Trophoblast cell (in vitro differentiated cells and primary cell): ENCODE data around the gene P2RX7.
"Not testable (repeated sequence)": the region's sequence is repeated elsewhere in the genome, so short reads cannot be mapped to it uniquely, and the experiment has no call there.

Experiments
- DNase-seq, 2 donors: peaks; one replicate each; pipeline ENCODE4 v3.0.0-alpha.2; 2016
- H2AFZ ChIP-seq: 2 replicates; pipeline ENCODE4 v1.6.1; 2013; ENCODE audit warnings: low read length, moderate library complexity, mild to moderate bottlenecking; ENCODE audit not compliant: insufficient read depth, poor library complexity
- H2AK5ac ChIP-seq: 2 replicates; pipeline ENCODE4 v1.6.1; 2013; ENCODE audit warnings: mild to moderate bottlenecking, low read length
- H2BK120ac ChIP-seq: 2 replicates; pipeline ENCODE4 v1.6.1; 2013; ENCODE audit warnings: low read length, mild to moderate bottlenecking, moderate library complexity; ENCODE audit not compliant: insufficient read depth, poor library complexity
- H2BK12ac ChIP-seq: 2 replicates; pipeline ENCODE4 v1.6.1; 2013; ENCODE audit warnings: mild to moderate bottlenecking, low read length, moderate library complexity
- H2BK5ac ChIP-seq: 2 replicates; pipeline ENCODE4 v1.6.1; 2013; ENCODE audit warnings: low read length, low read depth, moderate library complexity, mild to moderate bottlenecking; ENCODE audit not compliant: poor library complexity
- H3K14ac ChIP-seq: 2 replicates; pipeline ENCODE4 v1.6.1; 2013; ENCODE audit warnings: mild to moderate bottlenecking, low read length
- H3K18ac ChIP-seq: 2 replicates; pipeline ENCODE4 v1.6.1; 2013; ENCODE audit warnings: mild to moderate bottlenecking, low read length
- H3K23ac ChIP-seq: 2 replicates; pipeline ENCODE4 v1.6.1; 2013; ENCODE audit warnings: low read length
- H3K27ac ChIP-seq: 2 replicates; pipeline ENCODE4 v1.5.1; 2013; ENCODE audit warnings: low read depth, mild to moderate bottlenecking, inconsistent platforms, low read length, moderate library complexity
- H3K27me3 ChIP-seq: 2 replicates; pipeline ENCODE4 v1.6.1; 2013; ENCODE audit warnings: inconsistent platforms, mild to moderate bottlenecking, low read length, moderate library complexity; ENCODE audit not compliant: insufficient read depth
- H3K36me3 ChIP-seq, 2 experiments: 1 replicate in 1 of 2; 2 replicates in 1 of 2; pipeline ENCODE4 v1.6.1; 2013; ENCODE audit warnings: low read length in 2 of 2, mild to moderate bottlenecking in 2 of 2, moderate library complexity in 1 of 2; ENCODE audit not compliant: insufficient read depth in 2 of 2, control insufficient read depth in 1 of 2
- H3K4ac ChIP-seq: 2 replicates; pipeline ENCODE4 v1.6.1; 2013; ENCODE audit warnings: low read depth, mild to moderate bottlenecking, low read length, moderate library complexity
- H3K4me1 ChIP-seq, 2 experiments: 1 replicate in 1 of 2; 2 replicates in 1 of 2; pipeline ENCODE4 v1.6.1; 2013; ENCODE audit warnings: low read length in 2 of 2, mild to moderate bottlenecking in 2 of 2, moderate library complexity in 1 of 2; ENCODE audit not compliant: insufficient read depth in 2 of 2, control insufficient read depth in 1 of 2
- H3K4me2 ChIP-seq: 2 replicates; pipeline ENCODE4 v1.6.1; 2013; ENCODE audit warnings: inconsistent platforms, mild to moderate bottlenecking, low read length, moderate library complexity
- H3K4me3 ChIP-seq: 2 replicates; pipeline ENCODE4 v1.5.1; 2013; ENCODE audit warnings: mild to moderate bottlenecking, low read depth, low read length, inconsistent platforms
- H3K79me1 ChIP-seq: one replicate; pipeline ENCODE4 v1.6.1; 2013; ENCODE audit warnings: low read length
- H3K79me2 ChIP-seq: 2 replicates; pipeline ENCODE4 v1.6.1; 2013; ENCODE audit warnings: low read length, mild to moderate bottlenecking; ENCODE audit not compliant: control insufficient read depth, insufficient read depth, poor library complexity
- H3K9ac ChIP-seq: 2 replicates; pipeline ENCODE4 v1.6.1; 2013; ENCODE audit warnings: mild to moderate bottlenecking, low read length
- H3K9me3 ChIP-seq: 2 replicates; pipeline ENCODE4 v1.6.1; 2013; ENCODE audit warnings: low read depth, mild to moderate bottlenecking, control low read depth, inconsistent platforms, low read length; ENCODE audit not compliant: insufficient read depth
- H4K12ac ChIP-seq: 2 replicates; pipeline ENCODE4 v1.6.1; 2013; ENCODE audit warnings: low read depth, mild to moderate bottlenecking, low read length, moderate library complexity
- H4K8ac ChIP-seq: 2 replicates; pipeline ENCODE4 v1.6.1; 2013; ENCODE audit warnings: low read depth, mild to moderate bottlenecking, low read length, moderate library complexity
- H4K91ac ChIP-seq: one replicate; pipeline ENCODE4 v1.6.1; 2013; ENCODE audit warnings: low read depth, mild to moderate bottlenecking, low read length, moderate library complexity
- WGBS: extraction: QIAGEN DNeasy Blood & Tissue Kit; methylation state at CpG from one replicate; pipeline ENCODE4 v1.1.7; 2013; ENCODE audit warnings: missing lambda C conversion rate; ENCODE audit not compliant: insufficient read length, insufficient coverage; ENCODE audit errors: extremely low coverage; 5-methylcytosine and 5-hydroxymethylcytosine counted together

Gene P2RX7

DNA sequence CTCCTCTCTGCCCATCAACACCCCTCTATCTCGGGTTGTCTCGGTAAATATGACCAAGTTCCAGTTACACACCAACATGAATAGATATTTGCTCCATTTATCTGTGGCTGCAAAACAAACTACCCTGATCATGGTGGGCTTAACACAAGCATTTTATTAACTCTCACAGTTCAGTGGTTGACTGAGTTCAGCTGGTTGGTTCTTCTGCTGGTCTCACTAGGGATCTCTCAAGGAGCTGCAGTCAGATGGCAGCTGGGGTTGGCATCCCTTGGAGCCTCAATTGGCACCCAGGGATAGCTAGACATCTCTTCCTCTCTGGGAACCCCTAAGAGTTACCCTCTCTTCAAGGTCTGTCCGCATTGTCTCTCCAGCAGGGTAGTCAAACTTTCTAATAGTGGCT, 25.4 kb downstream of the P2RX7 start:
- H3K27me3 ChIP-seq = no peaks in the 10 kb centered on the region
- no peak overlapping the region for H3K27ac ChIP-seq
- no peak overlapping the region for H3K4ac ChIP-seq
- H4K12ac ChIP-seq = no peak overlapping the region
- H3K14ac ChIP-seq = no peak overlapping the region
- H3K4me1 ChIP-seq = no peaks in the 10 kb centered on the region
- H2BK5ac ChIP-seq = no peak overlapping the region
- no peak overlapping the region for H4K91ac ChIP-seq
- H3K79me1 ChIP-seq = no peaks in the 10 kb centered on the region
- H3K23ac ChIP-seq = no peak overlapping the region
- H3K4me2 ChIP-seq = no peak overlapping the region
- H2BK120ac ChIP-seq = no peak overlapping the region
- no peaks in the 10 kb centered on the region for H3K9me3 ChIP-seq
- H3K9ac ChIP-seq = no peak overlapping the region
- no peak overlapping the region for H3K18ac ChIP-seq
- H2BK12ac ChIP-seq = no peak overlapping the region
- DNase-seq = no peak
- no peak overlapping the region for H2AFZ ChIP-seq
- no peaks in the 10 kb centered on the region for H3K36me3 ChIP-seq
- no peak overlapping the region for H2AK5ac ChIP-seq
- no peak overlapping the region for H4K8ac ChIP-seq
- no peak overlapping the region for H3K4me3 ChIP-seq
- no CpG with 5 or more reads among the region's 3 CpGs for WGBS
- no peaks in the 10 kb centered on the region for H3K79me2 ChIP-seq

DNA sequence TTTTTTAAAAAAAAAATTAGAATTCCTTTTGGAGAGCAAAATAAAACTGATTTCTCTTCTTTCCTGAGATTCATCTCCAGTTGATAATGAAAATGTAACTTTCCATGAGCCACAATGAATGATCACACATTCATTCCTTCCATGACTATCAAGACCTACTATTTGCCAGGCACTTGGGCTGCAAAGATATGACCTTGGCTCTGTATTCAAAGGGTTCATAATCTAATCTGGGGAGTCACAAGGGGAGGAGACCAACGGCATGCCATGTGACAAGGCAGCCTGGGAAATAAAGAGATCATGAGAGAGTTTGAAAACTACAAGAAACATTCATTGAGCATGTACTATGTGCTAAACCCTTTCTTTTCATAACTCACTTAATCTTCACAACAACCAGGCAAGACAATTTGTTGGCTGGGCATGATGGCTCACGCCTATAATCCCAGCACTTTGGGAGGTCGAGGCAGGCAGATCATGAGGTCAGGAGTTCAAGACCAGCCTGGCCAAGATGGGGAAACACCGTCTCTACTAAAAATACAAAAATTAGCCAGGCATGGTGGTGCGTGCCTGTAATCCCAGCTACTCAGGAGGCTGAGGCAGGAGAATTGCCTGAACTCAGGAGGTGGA, 26.2 kb downstream of the P2RX7 start:
- H2AK5ac ChIP-seq, H3K9me3 ChIP-seq, H2BK5ac ChIP-seq, H4K12ac ChIP-seq, H3K27ac ChIP-seq, H3K4ac ChIP-seq, H4K91ac ChIP-seq, H3K4me3 ChIP-seq, H3K9ac ChIP-seq, H2AFZ ChIP-seq, H2BK120ac ChIP-seq, H3K4me1 ChIP-seq, H3K79me1 ChIP-seq, DNase-seq, H3K27me3 ChIP-seq, H3K14ac ChIP-seq, H3K79me2 ChIP-seq, H3K18ac ChIP-seq, H3K36me3 ChIP-seq, H3K4me2 ChIP-seq, H2BK12ac ChIP-seq, H3K23ac ChIP-seq, H4K8ac ChIP-seq: not testable (repeated sequence)
- no CpG with 5 or more reads among the region's 5 CpGs for WGBS

DNA sequence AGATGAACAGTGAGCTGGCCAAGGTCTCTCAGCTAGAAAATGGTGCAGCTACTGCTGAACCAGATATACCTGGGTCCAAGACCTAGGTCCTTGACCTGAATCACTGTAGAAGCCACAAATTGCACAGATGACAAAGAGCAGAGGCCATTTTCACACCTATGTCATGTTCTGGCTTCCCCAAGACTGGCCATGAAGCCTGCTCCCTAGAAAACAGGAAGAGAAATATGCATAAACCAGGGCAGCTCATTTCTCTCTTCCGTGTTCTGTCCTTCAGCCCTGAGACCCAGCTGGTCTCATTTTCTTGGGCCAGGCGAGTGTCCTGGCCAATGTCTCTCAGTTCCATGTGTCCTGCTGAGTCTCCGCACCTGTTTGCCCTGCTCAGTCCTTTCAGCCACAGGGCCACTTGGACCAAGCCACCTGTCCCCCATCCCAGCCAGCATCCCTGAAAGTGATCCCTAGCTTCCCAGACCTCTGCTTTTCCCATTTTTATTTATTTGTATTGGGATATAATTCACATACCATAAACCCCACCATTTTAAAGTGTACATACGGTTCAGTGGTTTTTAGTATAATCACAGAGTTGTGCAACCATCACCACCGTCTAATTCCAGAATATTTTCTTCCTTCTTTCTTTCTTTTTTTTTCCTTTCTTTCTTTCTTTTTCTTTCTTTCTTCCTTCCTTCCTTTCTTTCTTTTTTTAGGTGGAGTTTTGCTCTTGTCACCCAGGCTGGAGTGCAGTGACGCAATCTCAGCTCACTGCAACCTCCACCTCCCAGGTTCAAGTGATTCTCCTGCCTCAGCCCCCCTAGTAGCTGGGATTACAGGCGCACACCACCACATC, 27.0 kb downstream of the P2RX7 start:
- no peaks in the 10 kb centered on the region for H3K79me1 ChIP-seq
- H3K79me2 ChIP-seq = no peaks in the 10 kb centered on the region
- no peaks in the 10 kb centered on the region for H3K4me1 ChIP-seq
- H3K4me3 ChIP-seq = no peak overlapping the region
- H3K9me3 ChIP-seq = no peaks in the 10 kb centered on the region
- no peak overlapping the region for H2AFZ ChIP-seq
- H4K91ac ChIP-seq = no peak overlapping the region
- no peak for DNase-seq
- H3K18ac ChIP-seq = no peak overlapping the region
- H3K4ac ChIP-seq = no peak overlapping the region
- H3K14ac ChIP-seq = no peak overlapping the region
- H3K27me3 ChIP-seq = no peaks in the 10 kb centered on the region
- H2AK5ac ChIP-seq = no peak overlapping the region
- no CpG with 5 or more reads among the region's 7 CpGs for WGBS
- no peak overlapping the region for H4K8ac ChIP-seq
- H3K36me3 ChIP-seq = no peaks in the 10 kb centered on the region
- H2BK12ac ChIP-seq = no peak overlapping the region
- H3K9ac ChIP-seq = no peak overlapping the region
- H3K23ac ChIP-seq = no peak overlapping the region
- H2BK120ac ChIP-seq = no peak overlapping the region
- no peak overlapping the region for H3K4me2 ChIP-seq
- no peak overlapping the region for H4K12ac ChIP-seq
- no peak overlapping the region for H3K27ac ChIP-seq
- H2BK5ac ChIP-seq = no peak overlapping the region

DNA sequence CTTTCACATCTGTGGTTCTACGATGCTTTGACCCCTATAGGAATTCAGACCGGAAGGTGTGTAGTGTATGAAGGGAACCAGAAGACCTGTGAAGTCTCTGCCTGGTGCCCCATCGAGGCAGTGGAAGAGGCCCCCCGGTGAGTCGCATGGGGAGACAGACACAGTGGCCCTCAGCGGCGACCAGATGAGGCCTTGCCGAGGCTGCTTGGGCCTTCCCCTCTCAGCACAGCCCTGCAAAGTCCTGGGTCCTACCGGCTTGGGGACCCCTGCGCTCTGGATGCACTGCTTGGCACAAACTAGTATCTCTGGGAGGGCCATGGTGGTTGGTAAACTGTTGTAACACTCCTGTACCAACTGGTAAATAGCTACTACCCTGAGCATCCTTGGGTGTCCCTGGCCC, 29.7 kb downstream of the P2RX7 start:
- H4K12ac ChIP-seq = no peak overlapping the region
- H3K27me3 ChIP-seq = no peaks in the 10 kb centered on the region
- H3K4ac ChIP-seq = no peak overlapping the region
- H2BK5ac ChIP-seq = no peak overlapping the region
- DNase-seq = no peak
- no peaks in the 10 kb centered on the region for H3K79me1 ChIP-seq
- no peak overlapping the region for H2BK12ac ChIP-seq
- no peak overlapping the region for H3K18ac ChIP-seq
- H4K91ac ChIP-seq = no peak overlapping the region
- H4K8ac ChIP-seq = no peak overlapping the region
- no peak overlapping the region for H3K4me2 ChIP-seq
- no peak overlapping the region for H3K23ac ChIP-seq
- H2AFZ ChIP-seq = no peak overlapping the region
- H3K4me3 ChIP-seq = no peak overlapping the region
- no peak overlapping the region for H3K14ac ChIP-seq
- no peaks in the 10 kb centered on the region for H3K36me3 ChIP-seq
- H2BK120ac ChIP-seq = no peak overlapping the region
- WGBS = no CpG with 5 or more reads among the region's 10 CpGs
- H3K9ac ChIP-seq = no peak overlapping the region
- no peaks in the 10 kb centered on the region for H3K79me2 ChIP-seq
- peaks cover 11 to 19% of the 10 kb centered on the region in 2 experiments for H3K4me1 ChIP-seq
- no peak overlapping the region for H2AK5ac ChIP-seq
- no peaks in the 10 kb centered on the region for H3K9me3 ChIP-seq
- no peak overlapping the region for H3K27ac ChIP-seq
